Prostate gland (tissue), 2 donors: ENCODE results near the gene CHST1.

Experiments used
- POLR2A ChIP-seq: fragments of 450-650 bp; IDR thresholded peaks from one replicate; pipeline ENCODE4 v1.6.1; 2016; ENCODE audit warnings: antibody characterized with exemption, mild to moderate bottlenecking
- POLR2AphosphoS5 ChIP-seq: sonication (generic); formaldehyde crosslinking; IDR thresholded peaks from one replicate; pipeline ENCODE4 v1.6.1; 2017; ENCODE audit warnings: antibody characterized with exemption
- TF ChIP-seq, protein P1 (sequence below), 4 experiments: fragments of 200-600 bp in 2 of 4; fragments of 450-650 bp in 2 of 4; sonication (generic) in 2 of 4; IDR thresholded peaks; 1 replicate in 3 of 4; 2 replicates in 1 of 4; pipeline ENCODE4 v1.5.1; 2016 to 2019; ENCODE audit warnings: antibody characterized with exemption in 4 of 4, mild to moderate bottlenecking in 2 of 4, moderate library complexity in 2 of 4

DNA sequence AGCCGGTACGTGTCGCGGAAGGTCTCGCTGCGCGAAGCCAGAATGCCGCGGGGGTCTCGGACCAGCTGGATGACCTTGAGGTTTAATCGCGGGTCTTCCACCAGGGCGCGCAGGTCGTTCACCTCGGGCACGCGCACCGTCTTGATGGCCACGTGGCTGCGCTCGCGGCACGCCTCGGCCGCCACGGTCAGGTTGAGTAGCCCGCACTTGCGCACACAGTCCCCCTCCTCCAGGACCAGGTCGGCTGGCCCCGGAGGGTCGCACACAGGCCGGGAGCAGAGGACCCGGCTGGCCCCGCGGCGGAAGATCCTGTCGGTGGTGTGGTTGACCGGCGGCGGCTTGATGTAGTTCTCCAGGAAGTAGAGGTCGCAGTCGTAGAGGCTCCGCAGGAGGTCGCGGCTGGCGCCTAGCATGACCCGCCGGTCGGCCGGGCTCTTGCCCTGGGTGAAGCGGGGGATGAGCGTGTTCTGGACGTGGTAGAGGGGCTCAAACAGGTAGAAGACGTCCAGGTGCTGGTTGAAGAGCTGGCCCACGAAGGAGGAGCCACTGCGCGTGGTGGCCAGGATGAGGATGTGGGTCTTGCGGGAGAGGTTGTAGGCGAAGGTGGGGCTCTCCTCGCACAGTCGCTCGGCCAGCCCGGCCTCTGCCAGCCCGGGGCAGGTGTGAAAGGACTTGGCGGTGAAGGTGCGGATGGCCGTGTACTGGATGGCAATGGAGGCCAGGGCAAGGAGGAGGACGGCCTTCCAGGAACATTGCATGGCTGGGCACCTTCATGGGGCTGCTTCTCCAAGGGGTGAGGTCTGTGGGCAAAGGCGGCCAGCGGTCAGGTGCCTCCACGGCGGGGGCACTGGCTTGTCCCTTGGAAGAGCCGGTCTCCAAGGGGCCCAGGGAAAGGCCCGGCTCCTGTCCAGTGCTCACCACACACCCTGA is 15.0 kb downstream of the CHST1 start:
- TF ChIP-seq, protein P1, sequence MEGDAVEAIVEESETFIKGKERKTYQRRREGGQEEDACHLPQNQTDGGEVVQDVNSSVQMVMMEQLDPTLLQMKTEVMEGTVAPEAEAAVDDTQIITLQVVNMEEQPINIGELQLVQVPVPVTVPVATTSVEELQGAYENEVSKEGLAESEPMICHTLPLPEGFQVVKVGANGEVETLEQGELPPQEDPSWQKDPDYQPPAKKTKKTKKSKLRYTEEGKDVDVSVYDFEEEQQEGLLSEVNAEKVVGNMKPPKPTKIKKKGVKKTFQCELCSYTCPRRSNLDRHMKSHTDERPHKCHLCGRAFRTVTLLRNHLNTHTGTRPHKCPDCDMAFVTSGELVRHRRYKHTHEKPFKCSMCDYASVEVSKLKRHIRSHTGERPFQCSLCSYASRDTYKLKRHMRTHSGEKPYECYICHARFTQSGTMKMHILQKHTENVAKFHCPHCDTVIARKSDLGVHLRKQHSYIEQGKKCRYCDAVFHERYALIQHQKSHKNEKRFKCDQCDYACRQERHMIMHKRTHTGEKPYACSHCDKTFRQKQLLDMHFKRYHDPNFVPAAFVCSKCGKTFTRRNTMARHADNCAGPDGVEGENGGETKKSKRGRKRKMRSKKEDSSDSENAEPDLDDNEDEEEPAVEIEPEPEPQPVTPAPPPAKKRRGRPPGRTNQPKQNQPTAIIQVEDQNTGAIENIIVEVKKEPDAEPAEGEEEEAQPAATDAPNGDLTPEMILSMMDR (IDR thresholded peaks at IDR 0.05), result no peak
- TF ChIP-seq POLR2A, result no peak
- TF ChIP-seq POLR2AphosphoS5, result no peak
